Karpas-422 (cell line): ENCODE results near the gene LCMT2. TPM values are rescaled to one million over a fixed set of nuclear protein-coding genes. Genes with fewer than 3 reads are reported as not detected.

Experiments
- DNase-seq: peaks from one replicate; pipeline ENCODE4 v3.0.0-alpha.2; 2015
- H2AFZ ChIP-seq: fragments of 200-600 bp; sonication (generic); 2 replicates; pipeline ENCODE4 v1.6.1; 2014; ENCODE audit warnings: antibody characterized with exemption, low read length, mixed read lengths
- H3K27ac ChIP-seq: fragments of 200-600 bp; sonication (generic); 2 replicates; pipeline ENCODE4 v1.5.1; 2014; ENCODE audit warnings: mild to moderate bottlenecking, low read length, moderate library complexity
- H3K27me3 ChIP-seq: fragments of 200-600 bp; sonication (generic); 2 replicates; pipeline ENCODE4 v1.6.1; 2014; ENCODE audit warnings: low read length, mixed read lengths
- H3K36me3 ChIP-seq: fragments of 200-600 bp; sonication (generic); 2 replicates; pipeline ENCODE4 v1.6.1; 2014; ENCODE audit warnings: low read length, mixed read lengths; ENCODE audit not compliant: insufficient read depth
- H3K4me1 ChIP-seq: fragments of 200-600 bp; sonication (generic); 2 replicates; pipeline ENCODE4 v1.6.1; 2014; ENCODE audit warnings: mild to moderate bottlenecking, low read length, mixed read lengths
- H3K4me2 ChIP-seq: fragments of 200-600 bp; sonication (generic); 2 replicates; pipeline ENCODE4 v1.6.1; 2014; ENCODE audit warnings: low read length, low read depth, mild to moderate bottlenecking; ENCODE audit not compliant: poor library complexity, severe bottlenecking
- H3K4me3 ChIP-seq: fragments of 200-600 bp; sonication (generic); 2 replicates; pipeline ENCODE4 v1.5.1; 2014; ENCODE audit warnings: mild to moderate bottlenecking, antibody characterized with exemption, low read length, mixed read lengths
- H3K79me2 ChIP-seq: fragments of 200-600 bp; sonication (generic); 2 replicates; pipeline ENCODE4 v1.6.1; 2014; ENCODE audit warnings: mild to moderate bottlenecking, low read length, mixed read lengths
- H3K9ac ChIP-seq: fragments of 200-600 bp; sonication (generic); 2 replicates; pipeline ENCODE4 v1.6.0; 2014; ENCODE audit warnings: low read length
- H3K9me2 ChIP-seq: fragments of 200-600 bp; sonication (generic), shearing (Covaris generic); replicated peaks from 2 replicates; pipeline ENCODE4 v1.6.0; 2014; ENCODE audit warnings: mild to moderate bottlenecking, low read length, moderate library complexity; ENCODE audit not compliant: insufficient read depth
- H3K9me3 ChIP-seq: fragments of 300-700, 200-600 bp; sonication (generic); 2 replicates; pipeline ENCODE4 v1.6.1; 2014; ENCODE audit warnings: low read length, mixed read lengths
- H4K20me1 ChIP-seq: fragments of 200-600 bp; sonication (generic); 2 replicates; pipeline ENCODE4 v1.6.1; 2014; ENCODE audit warnings: mild to moderate bottlenecking, antibody characterized with exemption, low read length, low read depth; ENCODE audit not compliant: insufficient read depth
- total RNA-seq: library from RNA; depleted of rRNA; stranded (reverse); fragments of >200 nt; shearing (Covaris generic); gene quantifications from 2 replicates; pipeline ENCODE4 v1.2.3, GENCODE V29; 2014; ENCODE audit warnings: low replicate concordance; rRNA removed

Gene LCMT2, protein sequence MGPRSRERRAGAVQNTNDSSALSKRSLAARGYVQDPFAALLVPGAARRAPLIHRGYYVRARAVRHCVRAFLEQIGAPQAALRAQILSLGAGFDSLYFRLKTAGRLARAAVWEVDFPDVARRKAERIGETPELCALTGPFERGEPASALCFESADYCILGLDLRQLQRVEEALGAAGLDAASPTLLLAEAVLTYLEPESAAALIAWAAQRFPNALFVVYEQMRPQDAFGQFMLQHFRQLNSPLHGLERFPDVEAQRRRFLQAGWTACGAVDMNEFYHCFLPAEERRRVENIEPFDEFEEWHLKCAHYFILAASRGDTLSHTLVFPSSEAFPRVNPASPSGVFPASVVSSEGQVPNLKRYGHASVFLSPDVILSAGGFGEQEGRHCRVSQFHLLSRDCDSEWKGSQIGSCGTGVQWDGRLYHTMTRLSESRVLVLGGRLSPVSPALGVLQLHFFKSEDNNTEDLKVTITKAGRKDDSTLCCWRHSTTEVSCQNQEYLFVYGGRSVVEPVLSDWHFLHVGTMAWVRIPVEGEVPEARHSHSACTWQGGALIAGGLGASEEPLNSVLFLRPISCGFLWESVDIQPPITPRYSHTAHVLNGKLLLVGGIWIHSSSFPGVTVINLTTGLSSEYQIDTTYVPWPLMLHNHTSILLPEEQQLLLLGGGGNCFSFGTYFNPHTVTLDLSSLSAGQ
- total RNA-seq, result 10.0 and 11.1 TPM in 2 replicates

DNA sequence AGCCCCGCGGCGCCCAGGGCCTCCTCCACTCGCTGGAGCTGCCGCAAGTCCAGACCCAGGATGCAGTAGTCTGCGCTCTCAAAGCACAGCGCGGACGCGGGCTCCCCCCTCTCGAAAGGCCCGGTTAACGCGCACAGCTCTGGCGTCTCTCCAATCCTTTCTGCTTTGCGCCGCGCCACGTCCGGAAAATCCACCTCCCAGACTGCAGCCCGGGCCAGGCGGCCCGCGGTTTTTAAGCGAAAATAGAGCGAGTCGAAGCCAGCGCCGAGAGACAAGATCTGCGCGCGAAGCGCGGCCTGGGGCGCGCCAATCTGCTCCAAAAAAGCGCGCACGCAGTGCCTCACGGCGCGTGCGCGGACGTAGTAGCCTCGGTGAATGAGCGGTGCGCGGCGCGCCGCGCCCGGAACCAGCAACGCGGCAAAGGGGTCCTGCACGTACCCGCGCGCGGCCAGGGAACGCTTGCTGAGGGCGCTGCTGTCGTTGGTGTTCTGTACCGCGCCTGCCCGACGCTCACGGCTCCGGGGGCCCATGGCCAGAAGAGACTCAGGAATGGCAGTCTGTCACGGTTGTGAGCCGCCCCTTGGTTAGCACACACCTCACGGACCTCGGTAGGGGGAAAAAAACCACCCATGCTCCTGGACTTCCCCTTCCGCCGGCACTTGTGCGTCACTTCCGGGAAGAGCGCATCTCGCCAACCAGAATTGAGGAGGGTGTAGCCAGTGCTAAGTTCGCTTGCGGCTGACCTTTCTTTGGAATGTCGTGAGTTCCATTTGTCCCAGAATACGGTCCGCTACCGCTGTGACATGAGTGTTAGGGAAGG is at the start of gene LCMT2:
Gene LCMT2, minus strand, starts transcription at position 614 of the 820 bp plus-strand sequence. Its CDS starts 84 bp downstream, at position 530.
- peak within 1 kb of the TSS; percentile 91; the same call in 1 of the 2 replicates for H2AFZ ChIP-seq

DNA sequence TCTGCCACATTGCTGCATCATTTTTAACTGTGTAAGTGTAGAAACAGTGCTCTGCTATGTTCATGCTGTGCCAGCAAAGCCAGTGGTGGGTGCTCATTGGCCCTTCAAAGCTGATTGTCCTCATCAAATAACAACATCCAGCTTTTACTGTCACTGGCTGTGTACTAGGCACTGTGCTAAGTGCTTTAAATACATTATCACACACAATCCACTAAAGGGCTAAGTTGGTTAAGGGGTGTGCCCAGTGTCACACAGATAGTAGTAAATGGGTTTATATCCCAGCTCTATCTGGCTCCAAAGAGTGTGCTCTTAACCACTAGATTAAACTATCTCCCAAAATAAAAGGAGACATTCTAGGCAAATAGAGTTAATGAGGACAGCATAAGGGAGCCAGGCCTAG is 48.2 kb upstream of the LCMT2 start:
- Histone ChIP-seq H3K9me3 (no peaks in the 10 kb centered on the region), H3K27ac (no peak overlapping the region), H2AFZ (no peak overlapping the region), H3K79me2 (peaks cover 49% of the 10 kb centered on the region), H3K4me1 (no peaks in the 10 kb centered on the region), H3K4me3 (no peak overlapping the region), H3K4me2 (no peak overlapping the region), H3K27me3 (no peaks in the 10 kb centered on the region), H3K36me3 (peaks cover 65% of the 10 kb centered on the region), H3K9me2 (no peaks in the 10 kb centered on the region), H3K9ac (no peak overlapping the region), H4K20me1 (no peaks in the 10 kb centered on the region)
- DNase-seq, result no peak

More for the DNA sequence above, at the start of gene LCMT2:
- DNase-seq, result peak; percentile 97
- Histone ChIP-seq H3K79me2 (peaks cover 48% of the 10 kb centered on the region), H3K9me3 (no peaks in the 10 kb centered on the region), H3K36me3 (peaks cover 20% of the 10 kb centered on the region), H3K27ac (peak within 1 kb of the TSS; percentile 73), H4K20me1 (peaks cover 13% of the 10 kb centered on the region), H3K9ac (peak within 1 kb of the TSS; percentile 95), H3K27me3 (no peaks in the 10 kb centered on the region), H3K4me3 (peak within 1 kb of the TSS; percentile 90), H3K9me2 (no peaks in the 10 kb centered on the region), H3K4me2 (peak within 1 kb of the TSS; percentile 87), H3K4me1 (peaks cover 48% of the 10 kb centered on the region)

DNA sequence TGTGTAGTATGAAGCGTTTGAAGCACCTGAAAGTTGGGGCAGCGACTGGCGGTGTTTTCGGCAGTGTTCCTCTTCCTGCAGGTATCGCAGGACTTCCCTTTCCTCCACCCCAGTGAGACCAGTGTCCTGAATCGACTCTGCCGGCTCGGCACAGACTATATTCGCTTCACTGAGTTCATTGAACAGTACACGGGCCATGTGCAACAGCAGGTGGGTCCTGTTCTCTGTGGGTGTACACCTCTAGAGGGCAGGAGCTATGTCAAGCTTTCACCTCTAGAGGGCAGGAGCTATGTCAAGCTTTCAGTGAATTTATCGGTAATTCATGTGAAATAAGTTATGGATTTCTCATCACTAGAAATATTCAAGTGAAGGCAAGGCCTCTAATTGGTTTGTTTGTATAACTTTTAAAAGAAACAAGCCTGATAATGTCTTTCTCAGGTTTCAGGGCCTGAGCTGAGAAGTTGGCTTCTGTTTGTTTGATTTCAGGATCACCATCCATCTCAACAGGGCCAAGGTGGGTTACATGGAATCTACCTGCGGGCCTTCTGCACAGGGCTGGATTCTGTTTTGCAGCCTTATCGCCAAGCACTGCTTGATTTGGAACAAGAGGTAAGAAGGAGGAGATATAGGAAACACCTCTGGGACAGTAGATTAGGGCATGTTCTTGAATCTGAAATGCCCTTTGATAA is 45.8 kb upstream of the LCMT2 start:
- H3K9me3 ChIP-seq, result no peaks in the 10 kb centered on the region
- no peaks in the 10 kb centered on the region for H3K9me2 ChIP-seq
- H2AFZ ChIP-seq, result no peak overlapping the region
- peaks cover 72% of the 10 kb centered on the region for H3K79me2 ChIP-seq
- H3K27ac ChIP-seq, result no peak overlapping the region
- no peak overlapping the region for H3K4me3 ChIP-seq
- H4K20me1 ChIP-seq, result peaks cover 3% of the 10 kb centered on the region; the same call in 1 of the 2 replicates
- no peak overlapping the region for H3K9ac ChIP-seq
- no peak overlapping the region for H3K4me2 ChIP-seq
- DNase-seq, result peak; percentile 83
- peaks cover 13% of the 10 kb centered on the region for H3K4me1 ChIP-seq
- H3K27me3 ChIP-seq, result no peaks in the 10 kb centered on the region
- peaks cover 53% of the 10 kb centered on the region for H3K36me3 ChIP-seq

DNA sequence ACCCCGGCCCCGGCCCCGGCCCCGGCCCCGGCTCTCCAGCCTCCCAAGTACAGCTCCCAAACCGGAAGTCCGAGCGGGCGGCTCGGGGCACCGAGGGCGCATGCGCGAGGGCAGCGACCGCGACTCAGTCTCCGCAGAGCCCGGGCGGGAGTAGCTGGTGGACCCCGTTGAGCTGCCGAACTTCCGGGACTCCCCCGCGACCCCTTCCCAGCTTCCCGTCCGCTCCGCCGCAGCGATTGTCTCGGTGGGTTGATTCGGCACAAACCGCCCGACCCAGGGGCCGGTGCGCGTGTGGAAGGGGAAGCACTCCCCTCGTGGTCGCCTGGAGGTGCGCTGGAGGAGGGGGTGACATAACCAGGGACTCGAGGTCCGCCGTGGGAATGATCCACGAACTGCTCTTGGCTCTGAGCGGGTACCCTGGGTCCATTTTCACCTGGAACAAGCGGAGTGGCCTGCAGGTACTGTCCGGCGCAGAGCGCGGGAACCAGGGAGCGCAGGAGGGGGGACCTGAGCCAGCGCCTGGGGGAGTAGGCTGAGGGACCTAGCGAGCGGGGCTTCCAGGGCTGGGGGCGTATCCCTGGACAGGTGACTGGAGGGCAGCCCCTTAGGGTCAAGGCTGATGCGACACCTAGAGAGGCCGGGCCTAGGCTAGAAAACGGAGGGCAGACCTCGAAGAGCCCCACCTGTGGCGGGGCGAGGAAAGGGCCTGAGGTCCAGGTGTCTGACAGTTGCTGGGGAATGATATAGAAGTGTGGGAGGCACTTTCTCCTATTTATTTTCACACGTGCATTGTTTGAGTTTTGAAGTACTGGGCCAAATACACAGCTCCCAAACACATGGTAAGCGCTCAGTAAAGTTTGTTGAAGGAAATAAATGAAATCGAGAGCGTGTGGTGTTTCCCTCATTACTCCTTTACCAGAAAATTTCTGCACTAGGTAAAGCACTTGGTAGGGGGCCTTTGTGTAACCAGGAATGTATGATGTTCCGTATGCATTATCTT is 40.9 kb upstream of the LCMT2 start, which contains the start of the genes TUBGCP4 and ZSCAN29:
Gene TUBGCP4, plus strand, starts transcription at position 127 of the 1,000 bp plus-strand sequence. Its CDS starts 254 bp downstream, at position 381.
Gene ZSCAN29, minus strand, starts transcription at position 69 of the 1,000 bp plus-strand sequence. CDS start 1,130 bp downstream, outside the sequence.
- peak; percentile 96 for DNase-seq
- Histone ChIP-seq H2AFZ (peak within 1 kb of the TSS; percentile 58; the same call in 1 of the 2 replicates), H3K36me3 (peaks cover 39% of the 10 kb centered on the region), H3K4me2 (peak within 1 kb of the TSS; percentile 91), H3K27me3 (no peaks in the 10 kb centered on the region), H3K79me2 (peaks cover 85% of the 10 kb centered on the region), H3K9ac (peak within 1 kb of the TSS; percentile 85), H3K9me2 (no peaks in the 10 kb centered on the region), H3K4me3 (peak within 1 kb of the TSS; percentile 76), H3K9me3 (peaks cover 6% of the 10 kb centered on the region; the same call in 1 of the 2 replicates), H4K20me1 (peaks cover 3% of the 10 kb centered on the region; the same call in 1 of the 2 replicates), H3K27ac (peak within 1 kb of the TSS; percentile 47; the same call in 1 of the 2 replicates), H3K4me1 (peaks cover 25% of the 10 kb centered on the region)

DNA sequence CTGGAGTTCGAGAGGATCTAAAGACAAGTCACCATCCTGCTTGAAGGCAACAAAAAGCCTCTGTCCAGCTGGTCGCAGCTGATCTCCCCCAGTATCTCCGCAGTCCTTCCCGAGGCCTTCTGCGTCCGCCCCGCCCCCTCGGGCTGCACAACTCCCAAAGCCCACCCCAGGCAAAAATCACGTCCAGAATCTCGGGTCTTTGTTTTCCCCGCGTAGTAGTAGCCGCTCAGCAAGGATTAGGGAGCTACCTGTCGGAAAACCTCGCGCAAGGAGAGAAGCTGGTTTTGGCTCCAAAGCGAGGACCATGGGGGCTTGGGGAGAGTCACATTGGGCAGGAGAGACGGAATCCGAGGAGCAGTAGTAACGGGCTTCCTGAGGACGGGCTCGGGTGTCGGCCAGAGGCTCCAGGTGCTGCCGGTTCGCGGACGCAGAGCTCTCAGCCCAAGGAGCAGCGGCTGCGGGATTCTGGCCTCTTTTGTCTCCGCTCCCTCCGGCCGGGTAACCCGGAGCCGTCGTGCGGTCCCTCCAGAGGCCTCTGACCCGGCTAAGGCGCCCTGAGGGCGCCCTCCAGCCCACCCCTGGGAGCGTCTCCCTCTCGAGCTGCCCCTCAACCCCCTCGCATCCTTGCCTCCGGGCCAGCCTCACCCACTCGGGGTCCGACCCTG is 40.1 kb upstream of the LCMT2 start:
- Histone ChIP-seq H3K36me3 (peaks cover 46% of the 10 kb centered on the region), H3K4me1 (peaks cover 25% of the 10 kb centered on the region), H3K9me2 (no peaks in the 10 kb centered on the region), H3K9me3 (peaks cover 10% of the 10 kb centered on the region; the same call in 1 of the 2 replicates), H3K4me2 (peak overlapping the region; percentile 91), H3K4me3 (peak overlapping the region; percentile 76), H3K27ac (peak overlapping the region; percentile 20; the same call in 1 of the 2 replicates), H3K79me2 (peaks cover 85% of the 10 kb centered on the region), H3K9ac (peak overlapping the region; percentile 85), H3K27me3 (no peaks in the 10 kb centered on the region), H4K20me1 (peaks cover 3% of the 10 kb centered on the region; the same call in 1 of the 2 replicates), H2AFZ (0 out of 2 replicates have a peak overlapping the region, but pooled peaks have one; percentile 12)
- DNase-seq, result no peak

DNA sequence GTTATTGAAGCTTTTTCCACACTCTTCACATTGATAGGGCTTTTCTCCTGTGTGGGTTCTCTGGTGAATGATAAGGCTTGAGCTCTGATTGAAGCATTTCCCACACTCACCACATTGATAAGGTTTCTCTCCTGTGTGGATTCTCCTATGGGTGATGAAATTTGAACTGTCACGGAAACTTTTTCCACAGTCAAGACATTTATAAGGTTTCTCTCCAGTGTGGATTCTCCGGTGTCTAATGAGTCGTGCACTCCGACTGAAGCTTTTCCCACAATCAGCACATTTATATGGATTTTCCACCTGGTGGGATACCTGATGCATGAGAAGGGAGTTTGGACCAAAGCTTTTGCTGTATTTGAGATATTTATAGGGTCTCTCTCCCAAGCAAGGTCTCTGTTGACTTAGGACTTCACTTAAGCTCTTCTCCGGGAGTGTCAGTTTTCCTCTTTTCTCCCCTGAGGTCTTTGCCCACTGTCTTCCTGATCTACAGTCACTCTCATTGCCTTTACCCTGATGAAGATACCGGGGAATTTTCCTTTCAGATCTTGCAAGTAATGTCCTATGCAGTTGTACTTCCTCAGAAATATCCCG is 31.0 kb upstream of the LCMT2 start:
- no peak overlapping the region for H3K9ac ChIP-seq
- no peak overlapping the region for H2AFZ ChIP-seq
- H3K27me3 ChIP-seq, result no peaks in the 10 kb centered on the region
- H3K9me3 ChIP-seq, result peaks cover 53% of the 10 kb centered on the region
- H3K27ac ChIP-seq, result no peak overlapping the region
- H3K4me3 ChIP-seq, result no peak overlapping the region
- H4K20me1 ChIP-seq, result no peaks in the 10 kb centered on the region
- H3K36me3 ChIP-seq, result peaks cover 82% of the 10 kb centered on the region
- DNase-seq, result no peak
- no peaks in the 10 kb centered on the region for H3K9me2 ChIP-seq
- no peaks in the 10 kb centered on the region for H3K4me1 ChIP-seq
- no peak overlapping the region for H3K4me2 ChIP-seq
- peaks cover 28% of the 10 kb centered on the region for H3K79me2 ChIP-seq
